HG02970 (cell line): ENCODE data around the gene ZNF521.

Experiments
- ATAC-seq: cut with Tn5 transposase; IDR thresholded peaks from one replicate; pipeline ENCODE4 v1.9.1; 2021; ENCODE audit warnings: mild to moderate bottlenecking, moderate library complexity, moderate number of reproducible peaks; ENCODE audit not compliant: unreplicated experiment, low FRiP score

ZNF521 gene

DNA sequence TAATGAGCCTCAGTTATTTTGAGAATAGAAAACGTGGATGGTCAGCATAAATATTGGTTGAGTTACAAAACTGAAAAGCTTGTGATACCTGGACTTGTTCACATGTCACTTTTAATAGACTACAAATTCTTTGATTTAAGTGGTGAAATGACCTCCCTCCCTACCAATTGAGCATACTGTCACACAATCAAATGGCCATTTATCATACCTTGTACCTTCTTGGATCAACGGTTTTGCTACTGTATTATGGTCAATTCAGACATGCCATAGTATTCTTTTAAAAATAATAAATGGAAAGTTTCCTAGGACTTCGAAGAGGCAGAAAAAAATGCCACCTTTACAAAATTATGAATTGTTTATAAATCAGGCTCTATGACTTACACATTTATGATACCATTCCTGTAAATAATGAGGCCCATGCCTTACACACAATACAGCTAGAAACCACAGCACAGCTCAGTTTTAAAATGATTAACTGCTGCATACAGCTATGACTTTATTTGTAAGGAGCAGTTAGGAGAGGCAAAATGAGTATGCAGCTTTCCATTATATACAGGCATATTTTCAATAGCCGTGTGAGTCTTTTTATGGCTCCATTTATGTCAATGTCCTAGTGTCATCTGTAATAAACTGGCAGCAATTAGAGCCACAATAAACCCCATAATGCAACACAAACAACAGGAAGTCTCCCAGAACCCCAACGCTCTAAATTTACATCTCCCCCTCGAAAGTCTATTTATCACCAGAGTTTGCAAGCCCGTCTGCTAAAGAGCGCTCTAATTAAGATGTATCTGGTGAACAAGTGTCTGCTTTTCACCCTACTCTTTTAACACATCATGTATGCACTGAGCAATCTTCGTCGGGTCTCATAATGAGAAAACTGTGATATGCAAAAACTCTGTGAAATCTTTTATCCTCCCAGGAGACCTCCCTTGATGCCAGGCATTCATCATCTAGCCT, 176.1 kb downstream of the ZNF521 start:
- ATAC-seq: no peak

DNA sequence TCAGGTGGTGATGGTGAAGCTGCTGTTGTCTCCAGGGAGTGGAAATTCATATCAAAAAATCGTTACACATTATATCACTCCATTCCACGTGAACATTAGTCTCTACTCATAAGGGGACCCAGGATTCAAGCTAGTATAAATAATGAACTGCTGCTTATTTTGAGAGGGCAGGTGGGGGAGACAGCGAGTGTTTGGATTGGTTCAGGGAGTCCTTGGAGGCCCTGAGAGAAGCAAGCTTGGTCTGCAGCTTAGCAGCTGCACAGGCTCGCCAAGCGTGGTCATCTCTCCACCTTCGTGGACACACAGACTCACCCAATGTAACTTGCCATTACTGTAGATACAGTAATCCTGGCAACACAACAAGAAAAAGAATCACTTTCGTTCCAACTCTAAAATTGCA, 177.6 kb downstream of the ZNF521 start:
- no peak for ATAC-seq

GRCh38 chr18:25171334-25171733, 180.6 kb downstream of the ZNF521 start:
- ATAC-seq: no peak

DNA sequence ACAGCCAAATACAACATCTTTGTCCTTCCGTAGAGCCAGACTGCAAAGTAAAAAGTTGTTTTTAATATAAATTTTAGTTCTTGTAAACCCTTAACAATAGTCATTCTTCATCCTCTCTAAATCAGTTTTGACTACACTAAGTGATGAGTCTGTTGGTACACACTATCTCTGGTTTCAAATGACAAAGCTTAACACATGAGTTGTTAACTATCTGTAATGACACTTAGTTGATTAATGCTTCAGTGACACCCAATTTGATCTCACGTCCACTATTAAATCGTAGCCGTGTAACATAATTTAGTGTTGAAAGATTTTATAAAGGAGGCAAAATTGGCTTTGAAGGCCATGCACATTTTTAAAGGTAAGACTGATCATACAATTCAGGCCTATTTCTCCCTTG, 181.6 kb downstream of the ZNF521 start:
- no peak for ATAC-seq

- ATAC-seq: no peak
These were observed 182.3 kb downstream of the ZNF521 start for GRCh38 chr18:25169701-25170100.

DNA sequence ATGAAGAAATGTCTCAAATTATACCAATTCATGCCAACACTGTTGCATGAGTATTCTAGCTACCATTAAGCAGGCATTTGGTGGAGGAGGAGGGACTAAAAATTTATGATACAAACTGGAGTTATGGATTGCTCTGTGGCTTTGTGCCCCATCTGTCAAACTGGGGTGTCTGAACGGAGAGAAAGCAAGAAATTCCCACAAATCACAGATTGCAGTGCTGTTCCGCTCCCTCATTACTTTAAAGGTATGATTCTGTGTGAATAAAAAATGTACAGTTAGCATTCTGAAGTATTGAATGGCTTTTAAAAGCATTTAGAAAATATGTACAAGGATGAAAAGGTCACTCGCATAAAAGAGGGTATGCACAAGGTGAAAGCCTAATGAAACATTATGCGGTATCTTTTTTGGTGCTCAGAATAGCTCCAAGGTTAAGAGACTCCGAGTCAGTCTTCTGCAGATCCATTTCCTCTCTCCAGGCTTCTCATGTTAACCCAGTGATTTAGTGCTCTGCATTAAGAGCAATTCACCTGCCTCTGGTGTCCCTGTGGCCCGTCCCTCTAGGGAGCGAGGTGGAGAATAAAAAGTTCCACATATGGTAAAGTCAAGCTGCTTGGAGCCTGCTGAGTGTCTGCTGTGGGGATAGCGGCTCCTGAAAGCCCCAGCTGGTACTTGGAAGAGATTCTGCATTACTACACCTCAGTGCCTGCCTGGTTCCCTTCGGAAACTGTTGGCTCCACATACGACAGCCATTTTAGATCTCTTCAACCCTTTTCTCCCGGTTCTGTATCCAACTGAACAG, 184.2 kb downstream of the ZNF521 start:
- ATAC-seq: no peak

DNA sequence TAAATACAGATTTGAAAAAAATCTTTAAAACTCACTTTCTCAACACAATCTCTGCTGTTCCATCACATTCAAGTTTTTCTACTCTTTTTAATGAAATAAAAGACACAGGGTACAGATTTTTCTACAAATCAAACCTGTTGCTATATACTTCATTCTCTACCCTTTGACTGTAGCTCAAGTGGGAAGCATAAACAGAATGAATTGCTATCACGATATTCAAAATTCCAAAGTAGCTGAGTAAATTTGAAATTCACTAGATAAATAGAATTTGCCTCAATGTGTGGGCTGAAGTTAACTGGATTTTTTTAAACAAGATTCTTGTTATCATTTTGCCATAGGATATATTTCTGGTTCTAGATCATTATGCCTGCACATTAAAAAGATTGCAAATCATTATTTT, 185.9 kb downstream of the ZNF521 start:
- no peak for ATAC-seq

GRCh38 chr18:25164848-25165811, 186.8 kb downstream of the ZNF521 start:
- peak; percentile 91 for ATAC-seq

- ATAC-seq: peak; percentile 22
These were observed 187.6 kb downstream of the ZNF521 start for GRCh38 chr18:25164211-25164847.

- no peak for ATAC-seq
These were observed 198.5 kb downstream of the ZNF521 start for GRCh38 chr18:25153426-25153825.

DNA sequence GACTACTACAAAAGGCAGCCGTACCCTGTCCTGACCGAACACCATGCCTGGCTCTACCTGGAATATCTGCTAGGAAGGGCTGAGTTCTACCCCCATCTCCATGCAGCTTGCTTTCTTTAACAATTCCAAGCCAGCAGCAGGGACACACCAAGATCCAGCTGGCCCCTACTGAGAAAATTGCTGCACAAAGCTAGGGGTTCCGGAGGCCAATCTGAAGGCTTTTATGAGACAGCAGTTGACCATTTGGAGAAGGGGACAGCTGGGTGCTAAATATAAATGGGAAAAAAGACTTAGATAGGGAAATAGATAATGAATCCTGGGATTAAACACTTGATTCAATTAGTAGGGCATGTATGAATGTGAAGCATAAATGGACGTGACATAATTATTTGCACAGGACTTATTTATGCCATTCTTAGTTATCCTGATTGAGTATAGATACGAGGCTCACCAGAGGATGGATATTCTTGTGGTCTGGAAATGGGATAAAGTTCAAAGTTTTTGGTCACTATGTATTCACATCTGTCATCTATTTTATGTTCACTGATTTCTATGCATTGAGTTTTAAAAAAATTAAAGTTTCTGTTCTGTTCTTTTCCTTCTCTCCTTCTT, 204.0 kb downstream of the ZNF521 start:
- ATAC-seq: no peak

DNA sequence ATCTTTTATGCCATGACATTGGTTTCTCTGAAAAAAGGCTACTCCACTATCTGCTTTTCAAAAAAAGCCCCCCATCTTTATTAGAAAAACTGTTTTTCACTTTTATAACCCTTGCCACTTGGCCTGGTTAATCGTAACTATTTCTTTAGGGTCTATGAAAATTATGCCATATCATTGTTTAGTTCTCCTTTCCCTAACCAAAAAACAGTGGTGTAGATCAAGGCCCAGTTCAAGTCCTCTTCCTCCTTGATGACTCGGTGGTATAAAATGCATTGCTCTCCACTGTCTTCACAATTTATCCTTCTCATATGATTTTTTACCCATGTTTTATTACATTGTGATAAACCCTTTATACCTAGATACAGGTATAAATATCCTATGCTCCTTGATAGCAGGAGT, 205.5 kb downstream of the ZNF521 start:
- no peak for ATAC-seq

- ATAC-seq: no peak
These were observed 206.0 kb downstream of the ZNF521 start for GRCh38 chr18:25145731-25146511.

DNA sequence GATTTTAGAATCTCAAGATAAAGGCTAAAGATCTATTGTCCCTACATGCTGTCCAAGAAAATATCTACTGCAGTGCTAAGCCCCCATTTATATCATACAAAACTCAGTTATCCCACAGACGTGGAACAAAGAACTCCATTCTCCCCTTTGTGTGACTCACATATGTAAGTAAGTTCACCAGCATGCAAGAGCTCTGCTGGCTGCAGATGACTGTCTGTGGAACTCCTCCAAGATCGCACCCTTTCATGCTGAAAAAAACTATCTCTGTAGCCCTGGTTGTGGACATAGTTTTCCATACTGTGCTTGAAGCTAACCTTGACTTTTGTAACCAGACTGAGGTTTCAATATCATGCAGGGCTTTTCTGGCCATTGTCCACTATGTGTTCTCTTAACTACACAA, 207.1 kb downstream of the ZNF521 start:
- no peak for ATAC-seq

GRCh38 chr18:25141886-25142285, 210.1 kb downstream of the ZNF521 start:
- no peak for ATAC-seq

GRCh38 chr18:25141399-25141798, 210.6 kb downstream of the ZNF521 start:
- no peak for ATAC-seq

- ATAC-seq: no peak
These were observed 211.0 kb downstream of the ZNF521 start for GRCh38 chr18:25140962-25141308.

GRCh38 chr18:25140124-25140961, 211.6 kb downstream of the ZNF521 start:
- no peak for ATAC-seq
